ENCODE results near the gene GPNMB.

Gene GPNMB

GRCh38 chr7:23275912-23276311 lies 29.3 kb downstream of the GPNMB start:
- no peak for FAIRE-seq

GRCh38 chr7:23276376-23276775 lies 29.8 kb downstream of the GPNMB start:
- FAIRE-seq = peak; percentile 55

- no peak for FAIRE-seq
Measured at GRCh38 chr7:23276947-23277346, 30.4 kb downstream of the GPNMB start.

GRCh38 chr7:23277359-23277989 lies 30.9 kb downstream of the GPNMB start:
- FAIRE-seq = peak; percentile 99

GRCh38 chr7:23279819-23280525 lies 33.4 kb downstream of the GPNMB start:
- FAIRE-seq = no peak

DNA sequence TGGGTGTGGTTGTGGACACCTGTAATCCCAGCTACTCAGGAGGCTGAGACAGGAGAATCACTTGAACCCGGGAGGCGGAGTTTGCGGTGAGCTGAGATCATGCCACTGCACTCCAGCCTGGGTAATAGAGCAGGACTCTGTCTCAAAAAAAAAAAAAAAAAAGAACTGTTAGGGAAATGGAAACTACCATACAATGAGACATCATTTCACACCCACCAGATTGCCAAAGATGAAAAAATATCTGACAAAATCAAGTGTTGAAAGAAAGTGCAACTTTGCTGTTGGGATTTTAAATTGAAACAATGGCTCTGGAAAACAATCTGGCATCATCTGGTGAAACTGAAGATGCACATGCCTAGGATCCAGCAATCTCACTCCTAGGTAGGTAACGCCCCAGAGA lies 36.5 kb downstream of the GPNMB start:
- FAIRE-seq = peak; percentile 30

- no peak for FAIRE-seq
Measured at GRCh38 chr7:23284871-23285270, 38.3 kb downstream of the GPNMB start.

GRCh38 chr7:23285657-23286646 lies 39.4 kb downstream of the GPNMB start:
- peak; percentile 60 for FAIRE-seq

DNA sequence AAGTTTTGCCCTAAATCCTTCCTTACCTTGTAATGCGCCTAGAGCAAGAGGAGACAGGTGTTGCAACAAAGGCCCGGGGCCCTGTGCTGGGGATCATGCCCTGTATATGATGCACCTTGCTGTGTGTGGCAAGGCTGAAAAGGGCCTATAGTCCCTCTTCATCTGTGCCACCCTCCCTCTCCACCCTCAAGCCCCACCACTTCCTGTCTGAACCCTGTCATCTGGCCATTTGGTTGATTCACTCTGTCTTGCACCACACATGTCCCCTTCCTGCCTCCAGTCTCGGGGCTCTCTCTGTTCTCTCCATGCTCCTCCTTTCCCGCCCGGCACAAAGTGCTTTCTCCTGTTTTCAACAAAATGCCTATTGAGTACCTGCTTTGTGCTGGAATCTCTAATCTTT lies 41.0 kb downstream of the GPNMB start:
- FAIRE-seq = no peak

DNA sequence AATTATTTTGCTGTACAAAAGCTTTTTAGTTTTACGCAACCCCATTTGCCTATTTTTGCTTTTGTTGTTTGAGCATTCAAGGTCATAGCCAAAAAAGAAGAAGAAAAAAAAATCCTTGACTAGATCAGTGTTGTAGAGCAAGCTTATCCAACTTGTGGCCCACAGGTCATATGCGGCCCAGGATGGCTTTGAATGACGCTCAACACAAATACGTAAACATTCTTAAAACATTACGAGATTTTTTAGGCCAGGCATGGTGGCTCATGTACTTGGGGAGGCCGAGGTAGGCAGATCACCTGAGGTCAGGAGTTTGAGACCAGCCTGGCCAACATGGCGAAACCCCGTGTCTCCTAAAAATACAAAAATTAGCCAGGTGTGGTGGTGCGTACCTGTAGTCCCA lies 44.4 kb downstream of the GPNMB start:
- no peak for FAIRE-seq

DNA sequence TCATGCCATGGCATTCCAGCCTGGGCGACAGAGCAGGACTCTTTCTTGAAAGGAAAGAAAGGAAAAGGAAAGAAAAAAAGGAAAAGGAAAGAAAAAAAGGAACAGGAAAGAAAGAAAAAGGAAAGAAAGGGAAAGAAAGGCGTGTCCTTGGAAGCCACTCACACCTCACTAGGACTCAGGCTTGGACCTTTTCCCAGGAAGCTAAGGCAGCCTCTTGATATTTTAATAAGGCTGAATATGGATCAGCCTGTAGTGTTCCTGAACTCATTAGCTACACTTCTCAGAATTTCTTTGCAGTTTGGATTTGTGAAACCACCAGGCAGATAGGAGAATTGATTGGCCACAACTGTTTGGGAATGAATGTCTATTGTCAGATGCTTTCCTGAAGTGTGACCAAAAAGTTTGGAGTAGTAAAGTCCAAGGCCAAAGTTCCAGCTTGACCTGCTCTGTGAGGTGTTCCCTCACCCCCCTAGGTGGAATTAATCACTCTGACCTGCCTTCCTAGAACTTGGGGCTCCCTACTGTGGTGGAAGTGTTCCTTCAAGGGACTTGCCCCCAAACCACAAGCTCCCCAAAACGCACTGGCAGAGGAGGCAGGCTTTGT lies 45.5 kb downstream of the GPNMB start:
- FAIRE-seq = peak; percentile 17

DNA sequence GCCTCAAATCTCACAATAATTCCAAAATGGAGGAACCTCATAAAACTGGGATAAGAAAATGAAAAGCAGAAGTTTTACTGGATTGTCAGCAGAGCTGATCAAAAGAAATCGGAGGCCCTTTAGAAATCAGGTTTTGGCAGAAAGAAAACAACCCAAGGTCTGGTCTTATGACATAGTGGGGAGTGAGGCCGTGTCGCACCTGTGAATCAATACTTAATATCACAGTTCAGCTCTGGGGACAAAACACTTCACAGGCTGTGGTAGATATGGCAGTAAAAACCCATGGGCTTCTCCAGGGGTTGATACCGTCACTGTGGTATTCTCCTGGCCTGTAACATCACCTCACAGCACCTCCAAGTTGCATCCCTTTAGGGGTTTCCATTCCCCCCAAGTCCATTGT lies 46.0 kb downstream of the GPNMB start:
- FAIRE-seq = no peak

DNA sequence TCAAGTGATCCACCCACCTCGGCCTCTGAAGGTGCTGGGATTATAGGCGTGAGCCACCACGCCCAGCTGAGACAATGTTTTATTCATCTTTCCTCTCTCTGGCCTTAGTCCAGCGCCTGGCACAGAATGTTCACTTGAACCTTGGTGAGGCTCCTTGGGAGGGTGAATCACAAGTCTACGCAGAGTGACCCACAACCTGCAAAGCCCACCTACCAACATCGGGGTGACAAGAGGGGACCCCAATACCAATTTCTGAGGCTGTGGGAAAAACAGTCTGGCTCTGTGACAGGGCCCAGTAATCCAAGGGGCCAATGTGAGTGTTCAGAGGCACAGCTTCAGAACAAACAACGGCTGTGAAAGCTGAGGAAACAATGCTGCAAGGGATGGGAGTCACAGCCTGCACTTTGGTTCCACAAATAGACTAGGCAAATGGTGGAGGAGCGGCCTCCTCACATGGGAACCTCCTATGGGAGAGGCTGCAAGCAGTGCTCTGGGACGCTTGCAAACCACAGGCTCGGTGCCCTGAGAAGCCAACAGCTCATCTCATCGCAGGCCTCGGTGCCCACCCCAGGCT lies 47.0 kb downstream of the GPNMB start:
- FAIRE-seq = no peak

DNA sequence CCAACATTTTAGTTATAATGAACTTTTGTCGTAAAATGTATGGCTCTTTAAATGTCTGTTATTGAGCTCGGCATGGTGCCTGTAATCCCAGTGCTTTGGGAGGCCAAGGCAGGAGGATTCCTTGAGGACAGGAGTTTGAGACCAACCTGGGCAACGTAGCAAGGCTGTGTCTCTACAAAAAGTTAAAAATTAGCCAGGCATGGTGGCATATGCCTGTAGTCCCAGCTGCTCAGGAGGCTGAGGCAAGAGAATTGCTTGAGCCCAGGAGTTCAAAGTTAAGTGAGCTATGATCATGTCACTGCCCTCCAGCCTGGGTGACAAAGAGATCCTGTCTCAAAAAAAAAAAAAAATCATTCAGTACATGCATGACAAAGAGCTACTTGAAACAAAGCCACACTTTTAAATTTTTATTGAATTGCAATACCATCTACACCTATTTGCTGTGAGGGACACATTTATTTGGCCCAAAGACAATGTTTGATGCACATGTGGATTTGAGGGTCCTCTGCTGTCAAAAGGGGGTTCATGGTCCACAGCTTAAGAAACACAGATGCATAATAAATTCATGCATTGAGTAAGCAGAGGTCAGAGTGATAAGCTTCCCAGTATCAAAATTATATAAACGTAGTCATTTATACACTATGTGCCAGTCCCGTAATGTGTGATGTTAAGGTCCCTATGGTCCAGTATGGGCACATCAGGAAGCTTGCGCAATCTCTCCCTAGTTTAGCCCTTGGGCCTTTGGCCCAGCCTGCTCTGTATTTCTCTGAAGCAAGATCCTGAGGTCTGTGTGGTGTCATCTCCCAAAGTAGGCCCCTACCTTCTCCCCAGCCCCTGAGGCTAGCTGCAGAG lies 48.2 kb downstream of the GPNMB start:
- no peak for FAIRE-seq

DNA sequence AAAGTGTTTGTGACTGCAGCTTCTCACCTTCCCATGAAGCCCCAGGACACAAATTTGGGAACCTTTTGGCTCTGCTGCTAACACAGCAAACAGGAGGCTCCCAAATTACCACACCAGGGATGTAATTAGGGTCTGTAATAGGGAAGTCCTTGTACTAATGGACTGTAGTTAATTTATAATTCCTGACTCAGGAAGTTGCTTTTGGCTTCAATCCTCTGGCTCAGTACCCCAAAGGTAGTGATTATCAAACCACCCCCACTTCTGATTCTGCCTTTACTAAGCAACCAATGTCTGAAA lies 48.8 kb downstream of the GPNMB start:
- FAIRE-seq = no peak

DNA sequence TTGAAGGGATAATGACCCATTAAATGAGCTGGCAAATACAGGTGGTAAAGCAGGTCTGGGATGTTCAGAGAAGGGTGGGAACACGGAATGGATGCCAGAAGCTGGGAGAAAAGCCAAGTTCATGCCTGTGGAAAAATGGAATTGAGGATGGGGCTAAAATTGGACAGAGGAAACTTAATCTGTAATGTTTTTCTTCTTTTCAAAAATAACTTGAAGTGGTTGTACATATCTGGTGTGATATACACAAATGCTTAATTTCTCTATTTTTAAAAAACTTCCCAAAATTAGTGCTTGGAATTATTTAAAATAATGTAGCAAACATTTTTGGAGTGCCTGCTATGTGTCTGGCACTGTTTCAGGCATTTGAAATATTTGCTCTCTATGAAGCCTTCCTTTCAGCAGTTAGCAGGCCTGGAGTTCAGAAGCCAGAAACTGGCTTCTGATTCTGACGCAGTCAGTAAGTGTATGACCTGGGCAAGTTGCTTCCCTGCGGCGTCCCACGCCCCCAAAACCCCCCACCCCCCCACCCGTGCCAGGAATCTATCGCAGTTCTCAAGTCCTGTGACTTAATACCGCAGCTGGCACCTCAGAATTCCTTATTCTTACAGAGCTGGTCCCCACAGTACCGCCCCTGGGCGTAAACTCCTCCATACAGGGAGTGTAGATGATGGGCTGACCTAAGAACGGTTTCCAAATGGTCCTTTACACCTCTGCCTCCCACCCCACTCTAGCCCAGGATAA lies 51.7 kb downstream of the GPNMB start:
- FAIRE-seq = peak; percentile 95

DNA sequence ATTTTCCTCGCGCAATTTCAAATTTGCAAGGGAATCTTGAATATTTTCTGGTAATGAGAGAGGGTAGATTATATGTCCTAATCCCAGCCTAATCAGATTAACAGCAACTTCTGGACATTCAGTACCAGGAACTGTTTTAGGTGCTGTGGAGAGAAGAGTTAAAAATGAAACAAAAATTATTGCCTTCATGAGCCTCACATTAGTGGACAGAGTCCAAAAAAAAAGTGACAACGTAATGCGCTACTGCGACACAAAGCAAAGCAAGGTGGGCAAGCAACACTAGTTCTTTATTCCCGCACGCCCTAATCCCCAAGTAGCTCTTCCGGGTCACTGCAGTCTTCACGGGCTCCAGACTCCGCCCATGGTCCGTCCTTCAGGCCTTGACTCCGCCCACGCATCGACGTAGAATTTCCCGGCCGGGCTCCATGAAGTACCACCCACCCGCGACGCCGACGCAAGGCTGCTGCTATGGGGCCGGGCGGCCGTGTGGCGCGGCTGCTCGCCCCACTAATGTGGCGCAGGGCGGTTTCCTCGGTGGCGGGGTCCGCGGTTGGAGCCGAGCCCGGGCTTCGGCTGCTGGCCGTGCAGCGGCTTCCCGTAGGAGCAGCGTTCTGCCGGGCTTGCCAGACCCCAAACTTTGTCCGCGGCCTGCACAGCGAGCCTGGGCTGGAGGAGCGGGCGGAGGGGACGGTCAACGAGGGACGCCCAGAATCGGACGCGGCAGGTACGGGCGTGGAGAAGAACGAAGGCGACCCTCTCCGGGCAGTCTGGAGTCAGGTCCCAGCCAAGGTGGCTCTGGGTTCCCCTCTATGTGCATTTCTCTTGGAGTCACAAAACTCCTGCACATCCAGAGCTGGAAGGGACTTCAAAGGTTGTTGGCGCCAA lies 52.6 kb downstream of the GPNMB start, which contains the start of gene MALSU1:
MALSU1 (plus strand) TSS at position 455 of the 885 bp plus-strand sequence; CDS start at position 469, 14 bp downstream.
- peak; percentile 99 for FAIRE-seq

DNA sequence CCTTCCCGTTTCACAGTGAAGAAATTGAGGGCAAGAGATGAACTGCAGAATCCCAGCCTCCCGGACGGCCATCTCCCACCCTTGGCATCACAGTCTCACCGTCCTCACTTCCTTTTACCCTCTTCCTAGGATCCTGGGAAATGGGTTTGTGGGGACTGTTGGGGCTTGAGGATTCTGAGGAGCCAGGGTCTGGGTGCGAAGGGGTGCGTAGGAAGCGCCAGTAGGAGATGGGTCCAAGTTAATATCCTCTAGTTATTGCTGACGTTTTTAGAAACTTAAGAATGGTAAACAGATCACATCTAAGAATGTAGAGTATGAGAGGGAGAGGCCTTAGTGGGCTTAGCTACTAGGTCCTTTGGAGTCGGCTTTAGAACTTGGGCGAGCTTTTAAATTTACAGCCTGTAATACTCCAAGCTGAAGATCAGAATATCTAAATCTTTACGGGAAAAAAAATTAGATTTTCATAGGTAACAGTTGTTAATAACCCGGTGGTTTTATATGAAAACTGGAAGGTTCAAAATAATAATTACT lies 53.3 kb downstream of the GPNMB start:
- FAIRE-seq = no peak

DNA sequence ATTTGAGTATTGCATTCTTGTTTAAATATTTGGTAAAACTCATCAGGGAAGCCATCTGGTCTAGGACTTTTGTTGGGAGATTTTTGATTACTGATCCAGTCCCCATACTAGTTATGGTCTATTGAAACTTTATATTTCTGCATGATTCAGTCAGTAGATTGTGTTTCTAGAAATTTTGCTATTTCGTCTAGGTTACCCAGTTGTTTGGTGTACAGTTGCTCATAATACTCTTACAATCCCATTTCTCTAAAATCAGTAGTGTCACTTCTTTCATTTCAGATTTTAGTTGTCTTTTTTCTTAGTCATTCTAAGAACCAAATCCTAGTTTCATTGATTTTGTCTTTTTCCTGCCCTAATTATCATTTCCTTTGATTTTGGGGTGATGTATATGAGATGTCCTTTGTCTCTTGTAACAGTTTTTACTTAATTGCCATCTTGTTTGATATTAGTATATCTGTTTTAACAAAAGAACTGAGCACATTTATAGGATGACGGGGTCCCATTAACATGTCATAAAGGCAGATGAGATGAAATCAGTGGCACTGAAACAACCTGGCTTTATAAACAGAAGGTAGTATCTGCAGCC lies 60.5 kb downstream of the GPNMB start:
- no peak for FAIRE-seq

Data from G401.6 (cell line).